OCI-LY1 (cell line): Measurements from ENCODE around the gene EFHC2.

Experiments
- H2AFZ ChIP-seq: fragments of 200-600 bp; sonication (generic), shearing (Covaris generic); 2 replicates; pipeline ENCODE4 v1.6.0; 2014; ENCODE audit warnings: antibody characterized with exemption, mild to moderate bottlenecking, low read length
- H3F3A ChIP-seq: fragments of 200-600 bp; sonication (generic), shearing (Covaris generic); 2 replicates; pipeline ENCODE4 v1.6.0; 2014; ENCODE audit warnings: mild to moderate bottlenecking, antibody characterized with exemption, low read length, moderate library complexity; ENCODE audit not compliant: insufficient read depth
- H3K27ac ChIP-seq: fragments of 200-600 bp; sonication (generic); 2 replicates; pipeline ENCODE4 v1.5.1; 2014; ENCODE audit warnings: low read length, mixed run types, mild to moderate bottlenecking, low read depth; ENCODE audit not compliant: poor library complexity, severe bottlenecking
- H3K27me3 ChIP-seq: fragments of 200-600 bp; sonication (generic); 2 replicates; pipeline ENCODE4 v1.6.0; 2014; ENCODE audit warnings: antibody characterized with exemption, mild to moderate bottlenecking, low read length, moderate library complexity; ENCODE audit not compliant: insufficient read depth
- H3K36me3 ChIP-seq: fragments of 200-600 bp; sonication (generic); 2 replicates; pipeline ENCODE4 v1.6.1; 2014; ENCODE audit warnings: mild to moderate bottlenecking, antibody characterized with exemption, low read length, moderate library complexity, mixed read lengths; ENCODE audit not compliant: insufficient read depth
- H3K4me1 ChIP-seq: fragments of 200-600 bp; sonication (generic); 2 replicates; pipeline ENCODE4 v1.5.1; 2014; ENCODE audit warnings: mild to moderate bottlenecking, low read length, moderate library complexity; ENCODE audit not compliant: insufficient read depth, severe bottlenecking
- H3K4me2 ChIP-seq: fragments of 200-600 bp; sonication (generic), shearing (Covaris generic); 2 replicates; pipeline ENCODE4 v1.6.1; 2014; ENCODE audit warnings: low read length
- H3K4me3 ChIP-seq: fragments of 200-600 bp; sonication (generic); 2 replicates; pipeline ENCODE4 v1.5.1; 2014; ENCODE audit warnings: low read length, low read depth, mild to moderate bottlenecking, mixed read lengths; ENCODE audit not compliant: poor library complexity, severe bottlenecking
- H3K79me2 ChIP-seq: fragments of 200-600 bp; shearing (Covaris generic); 2 replicates; pipeline ENCODE4 v1.6.1; 2016; ENCODE audit warnings: mixed run types, low read length, mixed read lengths; ENCODE audit not compliant: insufficient read depth
- H3K9ac ChIP-seq: fragments of 200-600 bp; sonication (generic), shearing (Covaris generic); 2 replicates; pipeline ENCODE4 v1.6.1; 2014; ENCODE audit warnings: mild to moderate bottlenecking, low read length, mixed read lengths
- H3K9me2 ChIP-seq: fragments of 200-600 bp; sonication (generic), shearing (Covaris generic); 2 replicates; pipeline ENCODE4 v1.6.1; 2014; ENCODE audit warnings: low read depth, mild to moderate bottlenecking, low read length, mixed read lengths
- H3K9me3 ChIP-seq: fragments of 200-600 bp; shearing (Covaris generic); 2 replicates; pipeline ENCODE4 v1.6.1; 2014; ENCODE audit warnings: low read length, mixed read lengths
- H4K20me1 ChIP-seq: fragments of 200-600 bp; sonication (generic), shearing (Covaris generic); 2 replicates; pipeline ENCODE4 v1.6.0; 2016; ENCODE audit warnings: mild to moderate bottlenecking, low read length; ENCODE audit not compliant: insufficient read depth
- EZH2 ChIP-seq: fragments of 200-600 bp; sonication (generic), shearing (Covaris generic); IDR thresholded peaks from 2 replicates; pipeline ENCODE4 v1.8.0; 2017; ENCODE audit warnings: borderline replicate concordance, mixed run types, mild to moderate bottlenecking, antibody characterized with exemption, low read length, moderate library complexity, mixed read lengths
- TF ChIP-seq, protein P1 (sequence below): fragments of 200-600 bp; sonication (generic), shearing (Covaris generic); IDR thresholded peaks from 2 replicates; pipeline ENCODE4 v1.5.1; 2017; ENCODE audit warnings: mild to moderate bottlenecking, antibody characterized with exemption, low read length, moderate library complexity, mixed read lengths

The EFHC2 gene

GRCh38 chrX:44157858-44158257 is 185.6 kb downstream of the EFHC2 start:
- no peak for TF ChIP-seq EZH2
- TF ChIP-seq, protein P1, sequence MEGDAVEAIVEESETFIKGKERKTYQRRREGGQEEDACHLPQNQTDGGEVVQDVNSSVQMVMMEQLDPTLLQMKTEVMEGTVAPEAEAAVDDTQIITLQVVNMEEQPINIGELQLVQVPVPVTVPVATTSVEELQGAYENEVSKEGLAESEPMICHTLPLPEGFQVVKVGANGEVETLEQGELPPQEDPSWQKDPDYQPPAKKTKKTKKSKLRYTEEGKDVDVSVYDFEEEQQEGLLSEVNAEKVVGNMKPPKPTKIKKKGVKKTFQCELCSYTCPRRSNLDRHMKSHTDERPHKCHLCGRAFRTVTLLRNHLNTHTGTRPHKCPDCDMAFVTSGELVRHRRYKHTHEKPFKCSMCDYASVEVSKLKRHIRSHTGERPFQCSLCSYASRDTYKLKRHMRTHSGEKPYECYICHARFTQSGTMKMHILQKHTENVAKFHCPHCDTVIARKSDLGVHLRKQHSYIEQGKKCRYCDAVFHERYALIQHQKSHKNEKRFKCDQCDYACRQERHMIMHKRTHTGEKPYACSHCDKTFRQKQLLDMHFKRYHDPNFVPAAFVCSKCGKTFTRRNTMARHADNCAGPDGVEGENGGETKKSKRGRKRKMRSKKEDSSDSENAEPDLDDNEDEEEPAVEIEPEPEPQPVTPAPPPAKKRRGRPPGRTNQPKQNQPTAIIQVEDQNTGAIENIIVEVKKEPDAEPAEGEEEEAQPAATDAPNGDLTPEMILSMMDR, result no peak
- Histone ChIP-seq H3K36me3 (no peaks in the 10 kb centered on the region), H2AFZ (no peak overlapping the region), H3K9me2 (no peaks in the 10 kb centered on the region), H3K79me2 (no peaks in the 10 kb centered on the region), H3K27ac (no peak overlapping the region), H3F3A (no peaks in the 10 kb centered on the region), H3K27me3 (no peaks in the 10 kb centered on the region), H4K20me1 (no peaks in the 10 kb centered on the region), H3K4me3 (no peak overlapping the region), H3K4me1 (no peaks in the 10 kb centered on the region), H3K9me3 (no peaks in the 10 kb centered on the region), H3K9ac (no peak overlapping the region), H3K4me2 (no peak overlapping the region)

GRCh38 chrX:44157283-44157682 is 186.2 kb downstream of the EFHC2 start:
- no peaks in the 10 kb centered on the region for H3K9me3 ChIP-seq
- H3K27ac ChIP-seq, result no peak overlapping the region
- H2AFZ ChIP-seq, result no peak overlapping the region

DNA sequence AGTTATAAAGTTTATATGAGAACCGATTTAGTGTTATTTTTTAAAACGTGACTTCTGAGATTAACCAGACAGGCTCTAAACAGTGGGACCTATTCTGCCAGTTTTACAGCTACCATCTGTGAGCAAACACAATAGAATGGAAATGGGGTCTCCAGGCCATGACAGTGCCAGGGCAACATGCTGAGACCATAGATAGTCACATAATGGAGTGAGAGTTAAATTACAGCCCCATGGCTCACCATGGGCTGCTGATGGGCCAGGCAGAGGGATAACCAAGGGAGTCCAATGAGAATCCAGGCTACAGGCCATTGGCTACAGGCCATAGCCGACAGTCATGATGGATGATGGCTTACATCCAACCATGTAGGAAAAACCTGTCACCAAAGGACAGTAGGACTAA is 186.7 kb downstream of the EFHC2 start:
- no peaks in the 10 kb centered on the region for H3K4me1 ChIP-seq
- no peak overlapping the region for H3K9ac ChIP-seq
- H3K36me3 ChIP-seq, result no peaks in the 10 kb centered on the region
- H2AFZ ChIP-seq, result no peak overlapping the region
- H3K27ac ChIP-seq, result no peak overlapping the region
- H3K9me2 ChIP-seq, result no peaks in the 10 kb centered on the region
- no peaks in the 10 kb centered on the region for H3K79me2 ChIP-seq
- no peaks in the 10 kb centered on the region for H3K27me3 ChIP-seq
- no peaks in the 10 kb centered on the region for H3K9me3 ChIP-seq
- H3F3A ChIP-seq, result no peaks in the 10 kb centered on the region
- no peak overlapping the region for H3K4me2 ChIP-seq
- TF ChIP-seq, protein P1, result no peak
- no peak for TF ChIP-seq EZH2
- H3K4me3 ChIP-seq, result no peak overlapping the region
- H4K20me1 ChIP-seq, result no peaks in the 10 kb centered on the region

More at GRCh38 chrX:44157283-44157682, 186.2 kb downstream of the EFHC2 start:
- Histone ChIP-seq H3K9me2 (no peaks in the 10 kb centered on the region), H3F3A (no peaks in the 10 kb centered on the region), H3K4me3 (no peak overlapping the region), H3K9ac (no peak overlapping the region), H3K36me3 (no peaks in the 10 kb centered on the region), H3K4me2 (no peak overlapping the region), H3K27me3 (no peaks in the 10 kb centered on the region), H3K79me2 (no peaks in the 10 kb centered on the region), H4K20me1 (no peaks in the 10 kb centered on the region), H3K4me1 (no peaks in the 10 kb centered on the region)
- TF ChIP-seq, protein P1, result no peak
- no peak for TF ChIP-seq EZH2
